Stimulated activated naive CD4-positive, alpha-beta T cell (primary cell): ENCODE results near the gene ZNF284.
"Not testable (repeated sequence)": the region's sequence is repeated elsewhere in the genome, so short reads cannot be mapped to it uniquely, and the experiment has no call there.

ENCODE experiments used
- DNase-seq, 6 experiments: peaks; one replicate each; lab custom pipeline; 2025; lab: John Stamatoyannopoulos, UW

Gene ZNF284

GRCh38 chr19:44111910-44112463, 40.0 kb downstream of the ZNF284 start:
- DNase-seq = no peak

- DNase-seq = no peak
These were observed 40.8 kb downstream of the ZNF284 start for GRCh38 chr19:44112802-44113137.

GRCh38 chr19:44113138-44113783, 41.3 kb downstream of the ZNF284 start, which contains the start of gene ZNF225:
TSS of gene ZNF225 (plus strand) at chr19:44113399. CDS start at chr19:44115828, 2,429 bp downstream.
- DNase-seq = peak; percentile 38 to 79 (median 70)

GRCh38 chr19:44113784-44114390, 41.9 kb downstream of the ZNF284 start:
- peak in 2 of 6 experiments; percentile 0 to 4 for DNase-seq

- not testable (repeated sequence) for DNase-seq
These were observed 49.2 kb downstream of the ZNF284 start for GRCh38 chr19:44121162-44121561.

GRCh38 chr19:44131955-44132354, 60.0 kb downstream of the ZNF284 start:
- no peak for DNase-seq
